PC-3 (cell line): ENCODE data around the gene DBNDD1. TPM values are rescaled to one million over a fixed set of nuclear protein-coding genes. Genes with fewer than 3 reads are reported as not detected.

Source experiments
- ATAC-seq: fragments of 200-7000 bp; cut with Tn5 transposase; 2 replicates; pipeline ENCODE4 v1.9.1; 2020; ENCODE audit warnings: mild to moderate bottlenecking, moderate library complexity
- BruUV-seq: library from RNA; stranded (reverse); fragments of 400-500 nt; replicated peaks from 2 replicates; lab custom pipeline; 2021; lab: Mats Ljungman, UMichigan
- CTCF ChIA-PET: fragments of 300-600 bp; sonication (Branson Sonifier 250); formaldehyde crosslinking; loops from one replicate; lab custom pipeline; 2022; ENCODE audit warnings: antibody characterized with exemption; lab: Charles Lee
- POLR2A ChIA-PET: fragments of 300-600 bp; sonication (Branson Sonifier 250); formaldehyde crosslinking; loops from one replicate; lab custom pipeline; 2022; ENCODE audit warnings: antibody characterized with exemption; ENCODE audit not compliant: unreplicated experiment; lab: Charles Lee
- DNase-seq: peaks from one replicate; pipeline ENCODE4 v3.0.0-alpha.2; 2015
- H2AFZ ChIP-seq: fragments of 300-600 bp; sonication (generic); 2 replicates; pipeline ENCODE4 v1.6.0; 2016; ENCODE audit warnings: antibody characterized with exemption, low read length
- H3F3A ChIP-seq: fragments of 300-600 bp; sonication (generic); one replicate; pipeline ENCODE4 v1.6.0; 2017; ENCODE audit warnings: antibody characterized with exemption, low read length, control low read depth, mild to moderate bottlenecking; ENCODE audit not compliant: unreplicated experiment
- H3K27ac ChIP-seq: fragments of 300-600 bp; sonication (generic); 2 replicates; pipeline ENCODE4 v1.5.1; 2016; ENCODE audit warnings: mild to moderate bottlenecking, low read length
- H3K27me3 ChIP-seq: fragments of 300-600 bp; sonication (generic); 2 replicates; pipeline ENCODE4 v1.6.1; 2016; ENCODE audit warnings: low read length, mixed read lengths
- H3K36me3 ChIP-seq: fragments of 300-600 bp; sonication (generic); 2 replicates; pipeline ENCODE4 v1.6.1; 2016; ENCODE audit warnings: low read depth, mixed run types, low read length, mixed read lengths
- H3K4me1 ChIP-seq: fragments of 300-600 bp; sonication (generic); 2 replicates; pipeline ENCODE4 v1.5.1; 2016; ENCODE audit warnings: low read length; ENCODE audit not compliant: insufficient read depth
- H3K4me2 ChIP-seq: fragments of 300-600 bp; sonication (generic); 2 replicates; pipeline ENCODE4 v1.6.0; 2016; ENCODE audit warnings: low read length
- H3K4me3 ChIP-seq: fragments of 300-600 bp; sonication (generic); 2 replicates; pipeline ENCODE4 v1.5.1; 2016; ENCODE audit warnings: mild to moderate bottlenecking, low read length, mixed read lengths
- H3K79me2 ChIP-seq: fragments of 300-600 bp; sonication (generic); 2 replicates; pipeline ENCODE4 v1.6.1; 2017; ENCODE audit warnings: low read length, mixed read lengths
- H3K9ac ChIP-seq: fragments of 300-600 bp; sonication (generic); 2 replicates; pipeline ENCODE4 v1.6.0; 2016; ENCODE audit warnings: mild to moderate bottlenecking, low read length
- H3K9me2 ChIP-seq: fragments of 300-600 bp; sonication (generic); replicated peaks from 2 replicates; pipeline ENCODE4 v1.6.1; 2016; ENCODE audit warnings: mixed run types, low read length, mixed read lengths
- H3K9me3 ChIP-seq: fragments of 300-600 bp; sonication (generic); 2 replicates; pipeline ENCODE4 v1.6.1; 2016; ENCODE audit warnings: low read length, mixed read lengths
- H4K20me1 ChIP-seq: fragments of 300-600 bp; sonication (generic); 2 replicates; pipeline ENCODE4 v1.6.1; 2016; ENCODE audit warnings: low read length, mixed read lengths
- EZH2 ChIP-seq: fragments of 300-600 bp; sonication (generic); IDR thresholded peaks from one replicate; pipeline ENCODE4 v1.6.1; 2017; ENCODE audit warnings: antibody characterized with exemption, mild to moderate bottlenecking, low read length; ENCODE audit not compliant: unreplicated experiment
- EZH2phosphoT487 ChIP-seq: fragments of 300-600 bp; sonication (generic); IDR thresholded peaks from 2 replicates; pipeline ENCODE4 v1.6.1; 2018; ENCODE audit warnings: mild to moderate bottlenecking, antibody characterized with exemption, low read length, borderline replicate concordance
- intact Hi-C: fragments of 100-400 bp; cut with micrococcal nuclease; formaldehyde crosslinking; loops from 2 replicates; pipeline ENCODE4 v1.9.0; 2023
- total RNA-seq: library from RNA; depleted of rRNA; stranded (reverse); fragments of >200 nt; gene quantifications from 2 replicates; pipeline ENCODE4 v1.2.3, GENCODE V29; 2014
- TF ChIP-seq, protein P1 (sequence below): fragments of 300-600 bp; sonication (generic); conservative IDR thresholded peaks from 2 replicates; pipeline ENCODE4 v1.5.1; 2017; ENCODE audit warnings: antibody characterized with exemption, low read depth, mild to moderate bottlenecking, low read length

Gene DBNDD1
- total RNA-seq, 1 experiment from 2014 or later: 21.1 TPM

GRCh38 chr16:90005956-90006663 is 13.1 kb downstream of the DBNDD1 start:
- ATAC-seq (no peak), DNase-seq (no peak)
- ChIA-PET POLR2A (no interaction called here), CTCF (no interaction called here)
- H3K79me2 ChIP-seq: no peaks in the 10 kb centered on the region
- TF ChIP-seq EZH2phosphoT487 (no peak), EZH2 (no peak)
- TF ChIP-seq, protein P1, sequence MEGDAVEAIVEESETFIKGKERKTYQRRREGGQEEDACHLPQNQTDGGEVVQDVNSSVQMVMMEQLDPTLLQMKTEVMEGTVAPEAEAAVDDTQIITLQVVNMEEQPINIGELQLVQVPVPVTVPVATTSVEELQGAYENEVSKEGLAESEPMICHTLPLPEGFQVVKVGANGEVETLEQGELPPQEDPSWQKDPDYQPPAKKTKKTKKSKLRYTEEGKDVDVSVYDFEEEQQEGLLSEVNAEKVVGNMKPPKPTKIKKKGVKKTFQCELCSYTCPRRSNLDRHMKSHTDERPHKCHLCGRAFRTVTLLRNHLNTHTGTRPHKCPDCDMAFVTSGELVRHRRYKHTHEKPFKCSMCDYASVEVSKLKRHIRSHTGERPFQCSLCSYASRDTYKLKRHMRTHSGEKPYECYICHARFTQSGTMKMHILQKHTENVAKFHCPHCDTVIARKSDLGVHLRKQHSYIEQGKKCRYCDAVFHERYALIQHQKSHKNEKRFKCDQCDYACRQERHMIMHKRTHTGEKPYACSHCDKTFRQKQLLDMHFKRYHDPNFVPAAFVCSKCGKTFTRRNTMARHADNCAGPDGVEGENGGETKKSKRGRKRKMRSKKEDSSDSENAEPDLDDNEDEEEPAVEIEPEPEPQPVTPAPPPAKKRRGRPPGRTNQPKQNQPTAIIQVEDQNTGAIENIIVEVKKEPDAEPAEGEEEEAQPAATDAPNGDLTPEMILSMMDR: no peak
- no peaks in the 10 kb centered on the region for H4K20me1 ChIP-seq
- H3K4me2 ChIP-seq: no peak overlapping the region
- no peaks in the 10 kb centered on the region for H3K36me3 ChIP-seq
- H3K9ac ChIP-seq: no peak overlapping the region
- intact Hi-C loops: no loop called here
- no peaks in the 10 kb centered on the region for H3K9me3 ChIP-seq
- no peaks in the 10 kb centered on the region for H3K27me3 ChIP-seq
- H3K4me1 ChIP-seq: no peaks in the 10 kb centered on the region
- no peaks in the 10 kb centered on the region for H3K9me2 ChIP-seq
- H3K27ac ChIP-seq: no peak overlapping the region
- no peak overlapping the region for H3K4me3 ChIP-seq
- no peak overlapping the region for H2AFZ ChIP-seq
- H3F3A ChIP-seq: no peaks in the 10 kb centered on the region
- BruUV-seq: no TSS peak

GRCh38 chr16:90004577-90004976 is 14.7 kb downstream of the DBNDD1 start:
- H3K9ac ChIP-seq: no peak overlapping the region
- TF ChIP-seq, protein P1: no peak
- TF ChIP-seq EZH2 (no peak), EZH2phosphoT487 (no peak)
- H3K79me2 ChIP-seq: no peaks in the 10 kb centered on the region
- no peaks in the 10 kb centered on the region for H3K4me1 ChIP-seq
- H3K27me3 ChIP-seq: no peaks in the 10 kb centered on the region
- no peak overlapping the region for H3K4me3 ChIP-seq
- DNase-seq: no peak
- no peaks in the 10 kb centered on the region for H3K36me3 ChIP-seq
- H4K20me1 ChIP-seq: no peaks in the 10 kb centered on the region
- H3K27ac ChIP-seq: no peak overlapping the region
- H3K4me2 ChIP-seq: no peak overlapping the region
- H3F3A ChIP-seq: no peaks in the 10 kb centered on the region
- intact Hi-C loops: no loop called here
- ATAC-seq: no peak
- BruUV-seq: no TSS peak
- CTCF ChIA-PET: no interaction called here
- no peak overlapping the region for H2AFZ ChIP-seq
- POLR2A ChIA-PET: no interaction called here
- H3K9me3 ChIP-seq: no peaks in the 10 kb centered on the region
- no peaks in the 10 kb centered on the region for H3K9me2 ChIP-seq

DNA sequence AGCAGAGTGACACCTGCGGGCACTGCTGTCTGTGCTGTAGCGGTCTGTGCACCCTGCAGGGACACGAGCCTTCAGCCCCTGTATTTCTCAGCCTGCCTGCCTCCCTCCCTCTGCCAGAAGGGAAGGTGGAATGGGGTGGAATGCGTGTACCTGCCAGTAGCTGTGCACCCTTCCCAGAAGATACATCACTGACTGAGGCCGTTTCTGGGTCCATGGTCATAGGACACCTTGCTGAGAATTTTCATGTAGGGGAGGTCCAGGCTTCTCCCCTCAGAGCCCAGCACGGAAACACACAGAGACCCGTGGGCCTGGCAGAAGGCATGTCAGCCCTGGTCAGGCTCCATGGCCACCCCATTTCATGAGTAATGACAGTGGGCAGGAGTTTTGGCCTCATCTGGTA is 16.5 kb downstream of the DBNDD1 start:
- Histone ChIP-seq H3K27me3 (no peaks in the 10 kb centered on the region), H3K9me3 (no peaks in the 10 kb centered on the region), H3K36me3 (no peaks in the 10 kb centered on the region), H2AFZ (no peak overlapping the region), H3K4me3 (no peak overlapping the region), H3K27ac (no peak overlapping the region), H3K9ac (no peak overlapping the region), H4K20me1 (no peaks in the 10 kb centered on the region), H3K9me2 (no peaks in the 10 kb centered on the region), H3K4me1 (no peaks in the 10 kb centered on the region), H3K4me2 (no peak overlapping the region), H3F3A (no peaks in the 10 kb centered on the region), H3K79me2 (no peaks in the 10 kb centered on the region)
- no peak for DNase-seq
- intact Hi-C loops: no loop called here
- no peak for ATAC-seq
- POLR2A ChIA-PET: no interaction called here
- BruUV-seq: no TSS peak
- CTCF ChIA-PET: no interaction called here
- TF ChIP-seq, protein P1: no peak
- TF ChIP-seq EZH2phosphoT487 (no peak), EZH2 (no peak)
